Effector memory CD8-positive, alpha-beta T cell (primary cell): ENCODE measurements around the gene IL10RA.

Experiments used
- ATAC-seq: fragments of 150-1000 bp; cut with Tn5 transposase; replicated peaks from 2 replicates; pipeline ENCODE4 v1.10.0; 2021; ENCODE audit warnings: mild to moderate bottlenecking, moderate library complexity
- DNase-seq, 3 experiments: peaks; one replicate each; pipeline ENCODE4 v3.0.0; 2021
- H3K27ac Mint-ChIP-seq, 2 donors: one replicate each; pipeline ENCODE4 v1.8.0; 2022; ENCODE audit warnings: mild to moderate bottlenecking in 2 of 2, mixed read lengths in 2 of 2, moderate library complexity in 2 of 2
- H3K27me3 Mint-ChIP-seq, 2 donors: one replicate each; pipeline ENCODE4 v1.8.0; 2022; ENCODE audit warnings: mixed read lengths in 2 of 2
- H3K36me3 Mint-ChIP-seq: one replicate; pipeline ENCODE4 v1.8.0; 2022; ENCODE audit warnings: mild to moderate bottlenecking, moderate library complexity, mixed read lengths; ENCODE audit not compliant: insufficient read depth
- H3K4me1 Mint-ChIP-seq, 2 donors: one replicate each; pipeline ENCODE4 v1.8.0; 2022; ENCODE audit warnings: low read depth in 2 of 2, mixed read lengths in 2 of 2
- H3K4me3 Mint-ChIP-seq, 2 donors: one replicate each; pipeline ENCODE4 v1.8.0; 2022; ENCODE audit warnings: mild to moderate bottlenecking in 2 of 2, mixed read lengths in 2 of 2, moderate library complexity in 2 of 2
- H3K9me3 Mint-ChIP-seq, 2 donors: one replicate each; pipeline ENCODE4 v1.8.0; 2022; ENCODE audit warnings: mixed read lengths in 2 of 2

The IL10RA gene

DNA sequence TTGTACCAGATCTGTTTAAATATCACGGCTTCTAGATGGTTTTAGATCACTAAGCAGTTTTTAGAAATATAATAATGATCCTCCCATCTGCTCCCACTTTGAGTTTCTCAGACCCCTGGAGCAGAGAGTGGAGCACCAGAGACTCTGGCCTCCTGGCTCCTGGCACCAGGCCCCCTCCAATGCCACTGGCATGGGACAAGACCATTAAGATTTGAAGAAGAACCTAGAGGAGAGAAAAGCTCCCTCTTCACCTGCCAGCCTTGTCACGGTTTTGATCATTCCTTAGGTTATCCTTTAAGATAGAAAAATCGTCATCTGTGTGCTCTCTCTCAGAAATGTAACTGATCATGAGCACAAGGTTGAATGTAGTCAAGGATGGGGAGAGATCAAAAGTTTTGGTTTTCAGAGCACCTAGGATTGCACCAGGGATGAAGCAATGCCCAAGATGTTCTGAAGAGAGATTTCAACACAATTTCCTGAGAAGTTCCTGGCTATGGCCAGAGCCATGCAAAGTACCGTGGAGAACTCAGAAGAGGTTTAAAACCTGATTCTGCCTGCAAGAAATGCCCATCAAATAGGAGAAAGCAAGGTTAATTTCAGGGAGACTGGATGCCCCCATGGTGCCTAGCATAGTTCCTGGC is 22.2 kb downstream of the IL10RA start:
- no peak for DNase-seq
- Mint-ChIP-seq H3K9me3 (peaks cover 0 to 4% of the 10 kb centered on the region in 2 donors), H3K27me3 (no peaks in the 10 kb centered on the region), H3K4me3 (peak overlapping the region; percentile 76 to 83), H3K27ac (peak overlapping the region; percentile 90 to 95), H3K36me3 (peaks cover 11% of the 10 kb centered on the region), H3K4me1 (peaks cover 85 to 90% of the 10 kb centered on the region in 2 donors)
- ATAC-seq: no peak

DNA sequence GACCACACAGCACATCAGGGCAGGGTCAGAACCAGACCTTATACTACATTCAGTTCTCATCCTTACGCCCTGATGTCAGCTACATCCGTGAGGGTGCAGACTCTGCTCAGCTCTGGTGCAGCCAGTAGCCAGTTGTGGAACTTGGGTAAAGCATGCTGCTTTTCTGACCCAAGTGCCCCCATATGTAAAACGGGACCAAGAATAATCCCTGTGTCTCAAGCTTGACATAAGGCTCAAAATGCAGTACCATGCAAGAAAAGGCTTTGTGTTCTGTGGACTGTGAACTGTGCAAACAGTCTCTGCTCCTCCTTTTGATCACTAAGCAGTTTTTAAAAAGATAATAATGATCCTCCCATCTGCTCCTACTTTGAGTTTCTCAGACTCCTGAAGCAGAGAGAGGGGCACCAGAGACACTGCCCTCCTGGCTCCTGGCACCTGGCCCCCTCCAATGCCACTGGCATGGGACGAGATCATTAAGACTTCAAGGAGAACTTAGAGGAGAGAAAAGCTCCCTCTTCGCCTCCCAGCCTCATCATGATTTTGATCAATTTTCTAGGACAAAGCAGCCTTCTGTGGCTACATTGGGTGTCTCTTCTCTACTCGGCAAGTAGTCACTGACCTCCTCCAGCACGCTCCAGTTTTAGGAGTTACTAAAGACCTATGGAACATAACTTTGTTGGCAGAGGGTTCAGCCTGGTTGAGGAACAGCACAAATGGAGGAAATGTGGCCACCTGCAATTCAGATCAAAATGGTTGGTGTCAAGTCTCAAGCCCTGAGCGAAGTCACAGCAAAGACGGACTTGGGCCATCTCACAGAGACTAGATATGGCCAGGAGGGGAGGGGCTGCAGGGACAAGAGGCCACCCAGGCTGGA is 23.9 kb downstream of the IL10RA start:
- Mint-ChIP-seq H3K4me3 (peak overlapping the region; percentile 36 to 52), H3K27me3 (no peaks in the 10 kb centered on the region), H3K9me3 (peaks cover 0 to 7% of the 10 kb centered on the region in 2 donors), H3K36me3 (peaks cover 11% of the 10 kb centered on the region), H3K4me1 (peaks cover 84 to 86% of the 10 kb centered on the region in 2 donors), H3K27ac (peak overlapping the region; percentile 90 to 91)
- no peak for ATAC-seq
- no peak for DNase-seq

DNA sequence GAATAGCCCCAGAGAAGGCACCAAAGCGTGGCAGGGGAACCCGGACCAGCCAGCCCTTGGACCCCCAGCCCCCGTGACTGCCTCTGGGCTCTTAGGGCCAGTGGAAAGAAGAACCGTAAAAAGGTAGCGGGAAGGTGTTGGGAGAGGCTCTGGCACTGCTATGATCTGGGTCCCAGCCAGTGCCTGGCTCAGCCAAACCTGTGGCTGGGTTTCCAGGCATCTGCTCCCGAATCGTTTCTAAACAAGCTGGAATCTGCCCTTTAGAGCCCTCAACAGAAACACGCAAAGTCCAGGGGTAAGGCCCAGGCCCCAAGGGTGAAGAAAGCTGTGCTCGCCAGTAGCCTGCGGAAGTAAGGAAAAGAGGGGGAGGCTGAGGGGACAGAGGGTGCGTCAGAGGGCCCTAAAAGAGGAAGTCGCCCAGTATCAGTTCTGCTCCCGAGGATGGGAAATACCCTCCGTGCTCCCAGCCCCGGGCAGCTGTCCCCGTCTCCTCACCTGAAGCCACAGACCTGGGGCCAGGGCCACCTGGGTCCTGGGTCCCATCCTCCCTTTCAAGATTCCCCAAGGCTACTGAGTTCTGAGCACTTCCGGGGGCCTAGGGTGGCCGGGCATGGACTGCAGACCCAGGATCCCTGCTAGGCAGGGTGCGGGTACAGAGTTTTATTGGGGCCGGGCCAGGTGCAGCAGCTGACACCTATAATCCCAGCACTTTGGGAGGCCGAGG is 24.7 kb downstream of the IL10RA start:
- Mint-ChIP-seq H3K36me3 (peaks cover 15% of the 10 kb centered on the region), H3K27ac (peak overlapping the region; percentile 90 to 91), H3K9me3 (peaks cover 0 to 7% of the 10 kb centered on the region in 2 donors), H3K4me3 (peak overlapping the region in 1 of 2 donors; percentile 43), H3K27me3 (no peaks in the 10 kb centered on the region), H3K4me1 (peaks cover 84 to 86% of the 10 kb centered on the region in 2 donors)
- ATAC-seq (no peak), DNase-seq (no peak)

DNA sequence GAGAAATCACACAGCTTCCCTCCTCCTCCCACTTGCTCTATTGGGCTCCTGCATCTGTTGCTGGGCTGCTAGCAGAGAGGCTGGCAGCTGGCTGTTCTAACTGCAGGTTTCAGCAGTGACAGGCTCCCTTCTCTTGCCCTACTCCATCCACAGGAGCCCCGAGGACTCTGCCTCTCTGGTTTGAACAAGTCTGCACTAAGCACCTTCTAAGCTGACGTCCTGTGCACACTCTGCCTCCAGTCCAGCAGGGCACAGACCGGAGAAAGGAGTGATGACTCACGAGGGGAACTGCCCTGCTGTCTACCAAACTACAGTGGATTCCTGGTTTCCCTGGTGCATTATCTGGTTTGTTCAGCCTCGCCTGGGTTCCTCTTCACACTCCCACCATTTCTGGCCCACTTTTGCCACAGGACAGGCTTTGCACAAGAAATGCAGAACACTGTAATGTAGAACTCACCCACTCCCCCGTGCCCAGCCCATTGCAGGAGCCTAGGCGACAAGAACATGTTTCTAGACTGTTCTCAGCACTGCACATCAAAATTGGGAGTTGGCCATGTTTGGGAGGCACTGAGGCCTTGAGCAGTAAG is 26.0 kb downstream of the IL10RA start:
- Mint-ChIP-seq H3K36me3 (peaks cover 15% of the 10 kb centered on the region), H3K4me1 (peaks cover 86 to 87% of the 10 kb centered on the region in 2 donors), H3K27ac (peak overlapping the region; percentile 72 to 91), H3K9me3 (peaks cover 0 to 9% of the 10 kb centered on the region in 2 donors), H3K4me3 (peak overlapping the region; percentile 35 to 68), H3K27me3 (no peaks in the 10 kb centered on the region)
- DNase-seq (no peak), ATAC-seq (peak; percentile 24)

DNA sequence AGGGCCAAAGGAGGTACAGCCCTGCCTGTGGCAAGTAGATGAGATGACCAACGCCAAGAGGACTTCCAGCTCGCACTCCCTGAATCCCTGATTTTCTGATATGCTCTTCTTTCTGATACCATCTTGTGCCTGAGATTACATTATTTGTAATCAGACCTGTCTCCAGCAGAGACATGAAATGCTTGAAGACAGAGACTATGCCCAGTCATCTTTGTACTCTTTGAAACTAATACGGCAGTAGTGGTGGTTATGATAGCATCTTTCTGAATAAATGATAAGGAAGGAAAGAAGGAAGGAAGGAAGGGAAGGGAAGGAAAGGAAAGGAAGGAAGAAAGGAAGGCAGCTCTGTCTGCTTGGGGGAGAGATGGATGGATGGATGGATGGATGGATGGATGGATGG is 27.8 kb downstream of the IL10RA start:
- Mint-ChIP-seq H3K4me3 (peak overlapping the region; percentile 8 to 87), H3K27ac (peak overlapping the region; percentile 72 to 91), H3K27me3 (no peaks in the 10 kb centered on the region), H3K9me3 (peaks cover 8 to 22% of the 10 kb centered on the region in 2 donors), H3K36me3 (peaks cover 7% of the 10 kb centered on the region), H3K4me1 (peaks cover 75 to 82% of the 10 kb centered on the region in 2 donors)
- DNase-seq: no peak
- ATAC-seq: no peak

DNA sequence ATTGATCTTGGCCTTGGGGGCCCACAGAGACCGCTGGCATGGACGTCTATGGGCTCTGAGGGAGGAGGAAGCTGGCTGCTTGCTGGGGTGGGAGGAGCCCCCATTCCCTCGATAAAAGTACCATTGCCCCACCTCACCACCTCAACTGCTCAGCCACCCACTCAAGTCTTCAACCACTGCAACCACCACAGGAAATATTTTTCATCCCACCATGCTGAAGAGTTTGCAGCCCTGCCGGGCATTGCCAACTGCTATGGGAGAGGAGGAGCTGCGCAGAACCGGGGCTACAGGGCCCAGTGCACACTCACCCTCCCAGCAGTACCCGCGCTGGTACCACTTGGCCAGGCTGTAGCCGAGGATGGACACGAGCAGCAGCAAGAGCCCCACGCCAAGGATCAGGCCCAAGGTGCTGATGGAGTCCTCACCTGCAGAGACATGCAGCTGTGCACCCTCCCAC is 29.2 kb downstream of the IL10RA start:
- DNase-seq: peak in 1 of 3 experiments; percentile 29
- Mint-ChIP-seq H3K27me3 (no peaks in the 10 kb centered on the region), H3K9me3 (peaks cover 8 to 22% of the 10 kb centered on the region in 2 donors), H3K27ac (peak overlapping the region; percentile 72 to 91), H3K36me3 (peaks cover 7% of the 10 kb centered on the region), H3K4me3 (peak overlapping the region; percentile 81 to 87), H3K4me1 (peaks cover 68 to 74% of the 10 kb centered on the region in 2 donors)
- ATAC-seq: peak; percentile 62

DNA sequence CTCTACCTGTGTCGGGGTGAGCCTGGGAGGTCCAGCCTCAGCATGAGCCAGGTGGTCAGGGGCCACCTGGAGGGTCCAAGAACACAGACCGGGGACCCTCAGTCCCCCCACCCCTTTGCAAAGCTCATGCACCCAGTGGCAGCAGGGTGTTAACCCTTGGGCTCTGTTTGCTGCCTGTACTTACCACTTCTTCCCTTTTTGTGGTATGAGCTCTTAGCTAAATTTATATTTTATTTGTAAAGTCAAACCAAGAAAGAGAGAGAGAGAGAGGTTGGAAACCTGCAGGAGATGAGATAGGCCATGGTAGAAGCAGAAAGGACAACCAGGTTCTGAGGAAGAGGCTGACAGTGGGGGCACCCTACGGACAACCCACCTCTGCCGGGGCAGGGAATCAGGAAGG is 29.9 kb downstream of the IL10RA start:
- no peaks in the 10 kb centered on the region for H3K27me3 Mint-ChIP-seq
- ATAC-seq (peak; percentile 13), DNase-seq (no peak)
- H3K9me3 Mint-ChIP-seq: peaks cover 10 to 22% of the 10 kb centered on the region in 2 donors
- peak overlapping the region; percentile 72 to 91 for H3K27ac Mint-ChIP-seq
- H3K36me3 Mint-ChIP-seq: peaks cover 7% of the 10 kb centered on the region
- peak overlapping the region; percentile 81 to 87 for H3K4me3 Mint-ChIP-seq
- H3K4me1 Mint-ChIP-seq: peaks cover 65 to 69% of the 10 kb centered on the region in 2 donors

DNA sequence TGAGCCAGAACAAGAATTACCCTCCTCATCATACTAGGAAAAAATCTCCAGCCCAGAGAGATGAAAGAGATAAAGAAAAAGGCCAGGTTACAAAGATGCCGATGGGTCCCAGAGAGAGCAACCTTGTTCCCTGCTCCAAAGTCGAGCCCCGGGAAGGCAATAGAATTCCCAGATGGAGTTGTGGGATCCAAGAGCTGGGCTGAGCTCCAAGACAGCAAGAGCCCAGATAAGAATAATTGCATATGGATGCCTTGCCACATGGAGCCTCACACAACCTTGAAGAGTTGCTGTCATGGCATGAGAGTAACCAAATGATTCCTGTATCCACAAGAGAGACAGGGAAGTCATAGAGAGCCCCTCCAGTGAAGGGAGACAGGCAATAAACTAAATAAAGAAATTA is 30.9 kb downstream of the IL10RA start:
- Mint-ChIP-seq H3K27ac (peak overlapping the region; percentile 72 to 91), H3K36me3 (peaks cover 7% of the 10 kb centered on the region), H3K4me1 (peaks cover 56 to 61% of the 10 kb centered on the region in 2 donors), H3K4me3 (peak overlapping the region; percentile 81 to 87), H3K9me3 (peaks cover 10 to 22% of the 10 kb centered on the region in 2 donors), H3K27me3 (no peaks in the 10 kb centered on the region)
- ATAC-seq: no peak
- no peak for DNase-seq

DNA sequence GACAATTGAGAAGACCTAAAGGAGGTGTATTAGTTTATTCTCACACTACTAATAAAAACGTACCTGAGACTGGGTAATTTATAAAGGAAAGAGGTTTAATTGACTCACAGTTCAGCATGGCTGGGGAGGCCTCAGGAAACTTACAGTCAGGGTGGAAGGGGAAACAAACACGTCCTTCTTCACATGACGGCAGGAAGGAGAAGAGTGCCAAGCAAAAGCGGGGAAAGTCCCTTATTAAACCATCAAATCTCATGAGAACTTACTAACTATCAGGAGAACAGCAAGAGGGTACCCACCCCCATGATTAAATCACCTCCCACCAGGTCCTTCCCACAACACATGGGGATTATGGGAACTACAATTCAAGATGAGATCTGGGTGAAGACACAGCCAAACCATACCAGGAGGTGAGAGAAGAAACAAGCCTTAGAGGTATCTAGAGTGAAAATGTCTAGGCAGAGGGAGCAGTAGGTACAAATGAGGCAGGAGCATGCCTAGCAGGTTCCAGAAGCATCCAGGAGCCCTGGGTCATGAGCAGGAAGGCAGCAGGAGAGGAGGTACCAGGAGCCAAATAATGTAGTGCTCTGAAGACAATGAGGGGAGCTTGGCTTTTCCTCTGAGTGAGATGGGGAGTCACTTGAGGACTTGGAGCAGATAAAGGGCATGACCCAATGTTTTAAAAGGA is 31.6 kb downstream of the IL10RA start:
- Mint-ChIP-seq H3K9me3 (peaks cover 10 to 22% of the 10 kb centered on the region in 2 donors), H3K4me3 (no peak overlapping the region), H3K27ac (peak overlapping the region; percentile 56 to 91), H3K36me3 (peaks cover 7% of the 10 kb centered on the region), H3K4me1 (peaks cover 52 to 56% of the 10 kb centered on the region in 2 donors), H3K27me3 (no peaks in the 10 kb centered on the region)
- ATAC-seq (no peak), DNase-seq (no peak)

DNA sequence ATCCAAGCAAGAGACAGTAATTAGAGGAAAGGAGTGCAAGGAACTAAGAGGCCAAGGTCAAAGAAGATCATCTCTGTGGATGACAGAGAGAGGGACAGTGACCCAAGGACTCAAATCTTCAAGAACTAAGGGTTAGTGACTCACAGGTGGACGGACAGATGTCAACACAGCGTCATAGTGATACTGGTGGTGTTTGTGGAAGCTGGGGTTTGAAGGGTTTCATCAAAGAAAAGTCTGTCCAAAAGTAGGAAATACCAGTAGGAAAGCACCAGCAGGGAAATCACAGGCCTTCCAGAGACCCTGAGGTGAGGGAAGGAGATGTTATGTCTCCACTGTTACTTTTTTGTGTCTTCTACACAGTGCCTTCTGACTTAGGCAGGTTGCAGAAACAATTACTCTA is 32.2 kb downstream of the IL10RA start:
- ATAC-seq: no peak
- no peak for DNase-seq
- Mint-ChIP-seq H3K4me1 (peaks cover 46 to 51% of the 10 kb centered on the region in 2 donors), H3K27ac (peak overlapping the region in 1 of 2 donors; percentile 31), H3K27me3 (no peaks in the 10 kb centered on the region), H3K36me3 (peaks cover 7% of the 10 kb centered on the region), H3K4me3 (no peak overlapping the region), H3K9me3 (peaks cover 10 to 22% of the 10 kb centered on the region in 2 donors)

DNA sequence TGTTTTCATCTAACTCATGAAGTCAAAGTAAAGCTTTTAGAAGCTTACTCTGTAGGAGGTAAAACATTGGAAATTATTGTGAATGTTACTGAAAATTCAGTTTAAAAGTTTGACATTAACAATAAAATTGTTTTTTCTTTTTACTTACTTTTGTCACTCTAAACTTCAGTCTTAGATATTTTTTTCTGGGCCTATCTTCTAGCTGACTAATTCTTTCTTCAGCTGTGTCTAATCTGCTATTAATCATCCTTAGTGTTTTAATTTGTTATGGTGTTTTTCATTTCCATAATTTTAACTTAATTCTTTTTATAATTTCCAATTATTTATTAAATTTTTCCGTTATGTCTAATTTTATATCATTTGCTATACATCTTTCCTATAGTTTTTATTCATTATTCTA is 35.0 kb downstream of the IL10RA start:
- ATAC-seq (no peak), DNase-seq (no peak)
- Mint-ChIP-seq H3K27ac (no peak overlapping the region), H3K4me3 (no peak overlapping the region), H3K4me1 (peaks cover 22 to 38% of the 10 kb centered on the region in 2 donors), H3K9me3 (peaks cover 10 to 15% of the 10 kb centered on the region in 2 donors), H3K36me3 (no peaks in the 10 kb centered on the region), H3K27me3 (no peaks in the 10 kb centered on the region)

DNA sequence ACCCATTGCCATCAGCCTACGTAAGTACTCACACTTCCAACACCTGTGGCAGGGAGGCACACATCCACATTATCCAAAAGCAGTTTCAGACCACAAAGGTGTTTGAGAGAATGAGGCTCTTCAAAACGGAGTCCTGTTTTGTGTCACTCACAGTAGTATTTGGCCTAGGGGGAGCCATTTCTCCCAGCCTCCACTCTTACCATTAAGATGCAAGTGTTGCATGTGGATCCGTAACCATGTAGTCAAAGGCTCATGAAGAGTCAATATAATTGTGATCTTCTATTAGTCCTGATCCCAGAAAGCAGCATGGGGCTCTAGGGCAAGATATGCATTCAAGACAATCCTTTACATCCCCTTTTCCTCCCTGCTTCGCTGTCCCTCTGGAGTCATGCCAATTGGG is 41.5 kb downstream of the IL10RA start:
- DNase-seq (no peak), ATAC-seq (no peak)
- Mint-ChIP-seq H3K27ac (no peak overlapping the region), H3K4me1 (peaks cover 12 to 36% of the 10 kb centered on the region in 2 donors), H3K36me3 (no peaks in the 10 kb centered on the region), H3K4me3 (no peak overlapping the region), H3K9me3 (no peaks in the 10 kb centered on the region), H3K27me3 (no peaks in the 10 kb centered on the region)
